Eye (tissue), 1 donor: Measurements from ENCODE around the gene SEC22A.

ENCODE experiments used
- DNase-seq: peaks from one replicate; pipeline ENCODE4 v3.0.0-alpha.2; 2015

Gene SEC22A, protein sequence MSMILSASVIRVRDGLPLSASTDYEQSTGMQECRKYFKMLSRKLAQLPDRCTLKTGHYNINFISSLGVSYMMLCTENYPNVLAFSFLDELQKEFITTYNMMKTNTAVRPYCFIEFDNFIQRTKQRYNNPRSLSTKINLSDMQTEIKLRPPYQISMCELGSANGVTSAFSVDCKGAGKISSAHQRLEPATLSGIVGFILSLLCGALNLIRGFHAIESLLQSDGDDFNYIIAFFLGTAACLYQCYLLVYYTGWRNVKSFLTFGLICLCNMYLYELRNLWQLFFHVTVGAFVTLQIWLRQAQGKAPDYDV

DNA sequence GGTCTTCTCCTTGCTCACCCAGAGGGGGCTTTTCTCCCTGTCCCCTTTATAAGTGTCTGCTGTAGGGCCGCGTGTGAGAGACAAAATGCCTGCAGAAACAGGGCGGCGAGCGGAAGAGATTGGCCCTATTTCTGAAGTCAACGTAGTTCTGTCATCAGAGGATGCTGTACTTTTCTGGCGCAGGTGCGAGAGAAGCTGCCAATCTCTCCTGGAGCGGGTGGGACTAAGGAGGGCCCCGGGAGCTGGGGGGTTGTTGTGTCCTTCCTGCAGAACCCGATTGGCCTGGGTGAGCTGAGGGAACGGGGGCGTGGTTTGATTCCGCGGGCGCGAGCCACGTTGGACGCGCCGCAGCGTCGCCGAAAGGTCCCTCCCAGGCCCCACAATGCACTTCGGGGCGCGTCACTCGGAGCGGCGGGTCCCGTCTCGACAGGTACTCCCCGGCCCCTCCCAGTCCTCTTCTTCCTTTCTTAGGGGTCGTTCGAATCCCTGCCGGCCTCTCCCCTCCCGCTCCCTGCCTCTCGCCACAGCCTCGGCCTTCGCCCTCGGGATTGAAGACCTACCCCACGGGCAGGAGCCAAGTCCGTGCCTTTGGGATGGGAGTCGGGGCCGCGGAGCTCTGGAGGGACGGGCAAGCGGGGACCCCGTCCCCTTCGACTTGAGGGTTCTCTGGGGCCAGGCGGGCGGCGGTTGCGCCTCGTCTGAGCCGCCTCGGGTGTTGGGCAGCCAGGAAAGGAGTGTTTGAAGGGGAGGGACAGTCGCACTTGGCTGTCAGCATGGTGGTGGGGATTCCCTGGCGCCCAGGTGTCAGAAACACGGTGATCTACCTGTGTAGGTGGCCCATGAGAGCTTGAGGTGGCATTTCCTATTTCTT is at the start of gene SEC22A:
TSS of gene SEC22A (plus strand) at position 387 of the 871 bp plus-strand sequence. CDS start 7,275 bp downstream, outside the sequence.
- peak; percentile 97 for DNase-seq

DNA sequence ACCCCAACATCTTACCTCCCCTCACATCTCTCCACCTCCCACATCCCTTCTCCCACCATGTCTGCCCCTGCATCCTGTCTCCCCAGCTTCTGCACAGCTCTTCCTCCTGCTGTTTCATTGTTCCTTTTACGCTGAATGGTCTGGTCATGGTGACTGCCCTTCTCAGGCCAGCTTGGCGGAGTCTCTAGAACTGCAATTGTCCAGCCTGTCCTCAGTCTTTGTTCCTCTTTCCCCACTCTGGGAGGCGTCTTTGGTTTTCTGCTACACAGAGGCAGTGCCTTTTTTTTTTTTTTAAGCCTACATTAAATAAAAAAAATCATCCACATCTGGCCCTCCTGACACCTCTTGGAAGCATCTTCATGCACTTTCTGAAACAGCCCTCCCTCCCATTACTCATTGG is 49.1 kb upstream of the SEC22A start:
- peak; percentile 66 for DNase-seq

DNA sequence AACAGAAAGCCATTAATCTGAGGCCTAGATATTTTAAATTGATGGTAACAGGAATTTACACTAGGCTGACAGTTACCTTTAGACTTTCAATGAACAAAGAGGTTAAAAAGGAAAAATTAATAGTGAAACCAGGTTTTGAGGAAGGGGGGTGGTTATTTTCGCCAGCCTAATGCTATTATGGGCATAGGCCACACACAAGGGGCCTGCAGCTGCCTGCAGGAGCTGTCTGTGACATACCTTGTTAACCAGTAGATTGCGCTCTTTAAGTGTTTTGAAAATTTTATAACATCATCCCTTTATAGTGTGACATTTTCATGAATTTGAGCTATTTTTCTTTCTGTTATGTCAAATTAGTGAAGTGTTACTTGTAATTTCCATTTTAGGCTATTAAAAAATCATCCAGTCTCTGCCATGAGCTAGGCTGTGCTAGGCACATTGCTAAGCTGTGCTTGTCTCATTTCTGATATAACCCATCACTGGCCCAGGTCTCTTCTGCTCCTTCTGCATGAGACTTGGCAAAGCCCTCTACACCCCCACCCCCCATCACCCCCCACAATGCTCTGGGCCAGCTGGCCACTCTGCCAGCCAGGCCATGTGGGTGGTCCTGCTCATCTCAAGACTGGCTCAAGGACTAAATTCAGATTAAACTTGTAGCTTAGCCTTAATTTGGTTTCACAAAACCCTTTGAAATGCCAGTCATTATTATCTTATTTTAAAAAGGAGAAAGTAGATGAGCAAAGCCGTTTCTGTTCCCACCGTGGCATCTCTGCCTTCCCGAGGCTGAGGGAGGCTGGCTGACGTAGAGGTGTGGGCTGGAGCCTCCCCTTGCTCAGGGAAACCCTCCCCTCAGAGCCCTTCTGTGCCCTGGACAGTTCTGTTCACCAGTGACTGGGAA is 48.4 kb upstream of the SEC22A start:
- DNase-seq = peak; percentile 80

DNA sequence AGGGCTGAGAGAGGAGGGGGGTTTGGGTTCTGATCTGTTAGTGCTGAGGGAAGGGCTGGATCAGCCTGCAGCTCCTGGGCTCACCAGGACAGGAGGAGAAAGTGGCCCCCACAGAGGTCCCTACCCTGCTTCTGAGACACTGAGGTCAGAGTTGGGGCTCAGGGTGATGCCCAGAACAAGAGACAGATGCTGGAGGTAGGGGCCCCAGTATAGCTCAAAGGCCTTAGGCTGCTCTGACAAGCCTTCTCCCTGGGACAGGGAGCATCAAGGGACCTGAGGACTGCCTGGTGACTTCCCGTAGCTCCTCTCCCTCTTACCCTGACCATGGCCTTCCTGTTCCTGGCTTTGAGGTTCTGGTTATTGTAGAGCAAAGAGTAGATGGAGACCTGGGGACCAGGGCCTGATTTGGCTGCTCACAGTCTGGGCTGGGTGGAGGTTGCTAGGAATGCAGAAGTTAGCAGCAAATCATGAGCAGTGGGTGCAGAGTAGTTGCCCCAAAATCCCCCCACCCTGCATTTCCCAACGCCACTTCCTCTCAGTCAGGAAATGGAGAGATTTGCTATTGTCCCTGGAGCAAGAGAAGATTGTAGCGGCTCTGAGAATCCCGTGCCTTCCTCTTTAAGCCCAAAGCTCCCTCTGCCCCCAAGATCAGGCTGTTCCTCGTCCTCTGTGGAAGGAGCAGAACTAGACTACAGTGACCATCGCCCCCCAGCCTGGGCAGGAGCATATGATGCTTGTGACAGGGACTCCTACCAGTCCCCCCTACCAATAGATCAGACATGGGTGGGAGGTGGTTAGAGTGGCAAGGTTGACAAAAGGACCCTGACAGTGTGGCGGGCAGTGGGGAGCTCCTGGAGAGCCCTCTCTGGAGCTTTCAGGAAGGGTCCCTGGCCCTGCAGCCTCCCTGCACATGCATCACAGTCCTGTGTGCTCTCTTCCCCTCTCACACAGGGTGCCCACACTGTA is 47.4 kb upstream of the SEC22A start:
- no peak for DNase-seq

DNA sequence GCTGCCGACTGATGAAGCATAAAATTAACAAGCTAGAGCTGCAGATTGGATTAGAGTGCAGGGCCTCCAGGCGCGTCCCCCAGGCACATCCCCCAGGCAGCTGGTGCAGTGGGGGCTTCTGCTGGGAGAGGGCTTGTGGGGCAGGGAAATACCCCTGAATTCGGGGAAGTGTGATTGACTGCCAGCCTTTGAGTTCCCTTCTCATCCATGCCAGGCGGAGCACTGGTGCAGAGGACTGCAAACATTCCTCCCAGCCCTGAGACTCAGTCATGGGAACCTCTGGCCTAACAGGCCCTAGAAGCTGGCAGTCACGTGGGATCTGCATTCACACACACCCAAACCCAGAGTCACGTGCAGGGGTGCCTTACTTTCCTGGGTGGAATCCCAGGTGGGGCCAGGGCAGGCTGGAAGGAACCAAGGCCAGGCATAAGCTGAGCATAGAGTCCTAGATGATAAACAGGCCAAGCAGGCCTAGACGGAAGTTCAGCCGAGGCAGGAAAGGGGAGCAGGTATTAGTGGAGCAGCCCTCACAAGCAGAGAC is 46.2 kb upstream of the SEC22A start:
- peak; percentile 92 for DNase-seq

DNA sequence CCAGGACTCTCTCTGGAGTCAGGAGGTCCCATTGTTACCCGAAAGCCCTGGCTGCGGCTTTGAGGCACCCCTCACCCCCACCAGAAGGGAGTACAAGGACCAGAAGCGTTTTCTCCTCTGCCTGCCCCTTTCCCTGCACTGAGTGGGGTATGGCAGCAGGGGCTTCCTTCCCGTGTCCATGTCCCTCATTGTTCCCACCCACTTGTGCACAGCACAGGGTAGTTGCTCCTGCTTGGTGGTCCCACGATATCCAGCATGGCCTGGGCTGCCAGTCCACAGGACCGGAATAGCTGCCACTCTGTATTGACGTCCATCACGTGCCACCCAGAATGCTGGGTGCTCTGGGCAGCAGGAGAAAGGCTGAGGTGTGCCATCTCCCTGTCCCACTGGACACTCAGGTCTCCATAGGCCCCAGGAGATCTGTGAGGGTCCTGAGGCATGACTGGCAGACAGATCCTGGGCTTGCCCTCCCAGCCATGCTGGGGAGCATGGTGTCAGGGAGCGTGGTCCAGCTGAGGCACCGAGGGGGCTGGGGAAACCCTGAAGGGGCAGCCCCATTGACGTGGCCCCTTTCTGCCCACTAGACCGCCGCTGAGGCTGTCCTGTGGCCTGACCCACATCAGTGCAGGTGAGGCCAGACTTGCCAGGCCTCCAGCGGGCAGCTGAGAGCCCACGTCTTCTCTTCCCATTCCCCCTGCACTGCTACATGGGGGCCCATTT is 45.3 kb upstream of the SEC22A start:
- DNase-seq = no peak

DNA sequence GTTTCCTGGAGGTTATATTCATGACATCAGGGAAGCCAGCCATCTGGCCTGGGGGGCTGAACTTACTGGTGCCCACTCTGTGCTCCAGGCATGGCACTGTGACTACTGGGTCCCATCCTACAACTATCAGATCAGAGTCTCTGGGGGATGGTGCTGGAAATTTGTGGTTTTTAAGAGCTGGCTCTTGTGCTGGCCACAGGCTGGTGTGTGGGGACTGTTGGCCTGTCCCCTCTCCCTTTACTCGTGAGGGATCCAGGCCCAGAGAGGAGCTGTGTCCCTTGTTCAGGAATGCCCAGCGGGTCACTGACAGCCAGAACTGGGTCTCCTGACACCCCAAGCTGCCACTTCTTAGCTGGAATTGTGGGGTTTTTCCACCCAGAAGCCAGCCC is 44.5 kb upstream of the SEC22A start:
- no peak for DNase-seq

DNA sequence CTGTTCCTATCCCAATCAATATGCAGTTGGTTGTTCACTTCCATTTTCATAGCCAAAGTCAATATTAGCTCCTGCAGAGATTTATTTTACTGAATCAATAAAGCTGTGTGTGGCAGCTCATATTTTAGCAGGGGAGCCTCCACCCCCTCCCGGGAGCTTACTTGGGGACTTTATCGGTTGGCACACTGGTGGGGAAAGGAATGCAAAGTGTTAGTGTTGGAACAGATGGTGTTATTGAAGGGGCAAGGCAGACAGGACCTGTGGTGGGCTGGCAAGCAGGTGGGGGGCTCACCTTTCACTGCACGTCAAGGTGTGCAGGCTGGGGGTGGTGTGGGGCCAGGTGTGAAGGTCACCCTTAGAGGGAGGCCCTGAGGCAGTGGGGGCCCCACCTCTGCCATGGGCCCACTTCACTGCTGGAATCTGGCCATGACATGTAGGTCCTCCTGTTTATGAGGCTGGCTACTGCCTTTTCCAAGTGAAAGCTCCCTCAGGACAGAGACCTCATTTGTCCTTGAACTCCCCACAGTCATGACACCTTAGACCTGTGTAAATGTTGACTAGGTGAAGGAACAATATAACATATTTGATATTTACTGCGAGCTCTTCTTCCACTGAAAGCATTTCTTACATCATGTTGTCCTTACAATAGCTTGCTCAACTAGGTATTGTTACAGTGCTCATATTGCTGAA is 44.0 kb upstream of the SEC22A start:
- DNase-seq = no peak

DNA sequence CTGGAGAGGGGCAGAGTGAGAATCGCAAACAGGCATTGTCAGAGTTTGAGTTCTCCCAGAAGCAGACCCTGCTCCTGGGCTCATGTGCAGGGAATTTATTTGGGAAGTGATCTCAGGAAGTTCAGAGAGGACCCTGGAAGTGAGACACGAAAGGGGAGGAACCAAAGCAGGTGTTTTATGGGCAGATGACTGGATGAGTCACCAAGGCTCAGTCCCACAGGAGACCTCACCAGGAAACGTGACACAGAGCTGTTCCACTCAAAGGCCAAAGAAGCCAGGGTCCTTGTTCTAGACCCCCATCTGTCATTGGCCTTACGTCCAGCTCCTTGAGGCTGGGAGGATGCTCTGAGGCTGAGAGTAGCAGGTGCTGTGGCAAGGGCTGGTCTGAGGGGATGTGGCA is 43.4 kb upstream of the SEC22A start:
- DNase-seq = no peak

DNA sequence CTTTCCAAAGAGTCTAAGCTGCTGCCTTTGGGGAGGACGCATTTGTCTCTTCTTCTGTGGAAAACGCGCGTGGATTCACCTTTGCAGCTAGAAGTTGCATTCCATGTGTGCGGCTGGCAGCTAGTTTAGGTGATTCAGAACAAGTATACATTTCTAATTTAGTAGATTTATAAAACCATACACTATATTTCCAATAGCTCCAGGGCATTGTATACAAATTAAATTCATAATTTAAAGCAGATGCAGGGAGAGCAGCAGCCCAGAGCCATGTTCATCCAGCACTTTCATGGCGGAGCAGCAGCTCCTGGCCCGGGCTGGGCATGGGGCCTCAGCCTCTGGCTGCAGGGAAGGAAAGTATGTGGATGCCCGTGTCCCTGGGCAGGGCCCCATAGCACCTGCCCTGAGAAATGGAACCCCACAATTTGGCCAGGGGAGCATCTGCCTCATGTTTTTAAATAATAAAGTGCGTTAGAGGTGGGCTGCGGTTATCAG is 42.8 kb upstream of the SEC22A start:
- DNase-seq = no peak

DNA sequence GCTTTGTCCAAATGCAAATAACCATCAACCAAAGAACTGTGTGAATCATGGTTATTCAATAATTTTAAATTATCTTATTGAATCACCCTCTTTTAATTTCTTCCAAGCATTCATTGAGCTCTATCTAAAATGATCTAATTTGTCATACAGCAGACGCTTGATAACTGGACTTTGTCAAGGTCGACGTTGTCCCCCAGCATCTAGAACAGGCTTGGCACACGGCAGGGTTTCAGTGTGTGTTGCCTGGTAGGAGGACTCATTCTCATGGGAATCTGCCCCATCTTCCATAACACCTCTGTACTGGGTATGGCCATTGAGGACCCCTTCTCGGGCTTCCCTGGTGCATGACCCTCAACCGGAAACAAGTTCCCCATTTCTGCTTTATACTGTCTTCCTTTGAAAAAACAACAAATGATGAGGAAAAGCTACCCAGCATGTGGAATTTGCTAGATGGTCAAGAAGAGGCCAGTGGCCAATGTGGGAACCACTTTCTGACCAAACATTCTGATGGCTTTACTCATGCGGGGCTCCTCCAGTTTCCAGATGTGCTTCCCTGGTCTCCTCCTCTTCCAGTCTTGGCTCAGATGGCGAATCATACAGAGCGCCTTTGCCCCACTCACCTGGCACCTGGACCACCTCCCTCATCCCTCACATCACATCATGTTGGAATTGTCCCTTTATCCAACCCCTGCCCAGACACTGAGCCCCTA is 41.7 kb upstream of the SEC22A start:
- no peak for DNase-seq

DNA sequence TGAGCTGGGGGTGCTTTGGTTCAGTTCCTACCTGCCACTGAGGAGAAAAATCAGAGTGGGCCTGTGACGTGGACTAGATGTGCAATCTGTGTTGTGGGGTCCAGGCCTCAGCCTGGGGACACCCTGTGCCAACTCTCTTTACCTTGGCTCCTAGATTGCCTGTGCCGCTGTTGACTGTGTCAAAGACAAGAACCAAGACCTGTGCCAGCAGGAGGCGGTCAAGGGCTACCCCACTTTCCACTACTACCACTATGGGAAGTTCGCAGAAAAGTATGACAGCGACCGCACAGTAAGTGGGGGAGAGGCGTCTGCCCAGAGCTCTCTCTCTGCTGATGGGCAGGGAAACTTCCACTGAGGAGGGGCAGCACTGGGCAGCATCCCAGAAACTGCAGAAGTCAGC is 40.6 kb upstream of the SEC22A start:
- no peak for DNase-seq

DNA sequence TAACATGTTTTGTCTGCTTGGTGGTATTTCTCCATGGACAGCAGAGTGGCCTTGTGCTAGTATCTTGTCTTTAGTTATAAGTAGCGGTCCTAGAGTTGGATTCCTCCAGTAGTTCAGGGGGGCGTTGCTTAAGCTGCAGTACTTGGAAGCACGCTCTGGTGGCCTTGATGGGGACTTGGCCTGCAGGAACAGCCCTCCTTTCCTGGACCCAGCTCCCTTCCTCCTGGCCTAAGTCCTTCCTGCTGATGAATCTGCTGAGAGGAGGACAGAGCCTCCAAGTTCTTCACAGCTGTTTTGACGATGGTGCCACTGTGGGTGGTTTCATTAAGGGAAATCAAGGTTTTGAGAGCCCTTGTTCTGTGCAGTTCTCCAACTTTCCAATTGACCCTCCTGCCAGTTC is 38.6 kb upstream of the SEC22A start:
- DNase-seq = no peak

DNA sequence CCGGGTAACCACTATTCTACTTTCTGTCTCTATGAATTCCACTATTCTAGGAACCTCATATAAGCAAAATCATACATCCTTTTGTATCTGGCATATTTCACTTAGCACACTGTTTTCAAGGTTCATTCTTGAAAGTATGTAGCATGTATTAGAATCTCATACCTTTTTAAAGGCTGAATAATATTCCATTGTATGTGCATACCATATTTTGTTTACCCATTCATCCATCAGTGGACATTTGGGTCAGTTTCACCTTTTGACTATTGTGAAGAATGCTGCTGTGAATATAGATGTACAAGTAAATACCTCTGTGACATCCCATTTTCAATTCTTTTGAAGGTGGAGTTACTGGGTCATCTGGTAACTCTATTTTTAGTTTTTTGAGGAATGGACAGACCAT is 36.6 kb upstream of the SEC22A start:
- DNase-seq = no peak

DNA sequence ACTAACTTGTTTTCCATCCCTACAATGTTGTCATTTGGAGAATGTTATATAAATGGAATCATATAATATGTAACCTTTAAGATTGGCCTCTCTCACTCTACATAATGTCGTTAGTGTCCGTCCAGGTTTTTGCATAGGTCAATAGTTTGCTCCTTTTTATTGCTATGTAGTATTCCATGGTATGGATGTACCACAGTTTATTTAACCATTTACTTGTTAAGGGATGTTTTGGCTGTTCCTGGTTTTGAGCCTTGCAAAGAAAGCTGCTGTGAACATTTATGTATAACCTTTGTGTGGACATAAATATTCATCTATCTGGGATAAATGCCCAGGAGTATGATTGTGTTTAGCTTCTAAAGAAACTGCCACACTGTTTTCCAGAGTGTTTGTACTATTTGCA is 34.1 kb upstream of the SEC22A start:
- DNase-seq = no peak

DNA sequence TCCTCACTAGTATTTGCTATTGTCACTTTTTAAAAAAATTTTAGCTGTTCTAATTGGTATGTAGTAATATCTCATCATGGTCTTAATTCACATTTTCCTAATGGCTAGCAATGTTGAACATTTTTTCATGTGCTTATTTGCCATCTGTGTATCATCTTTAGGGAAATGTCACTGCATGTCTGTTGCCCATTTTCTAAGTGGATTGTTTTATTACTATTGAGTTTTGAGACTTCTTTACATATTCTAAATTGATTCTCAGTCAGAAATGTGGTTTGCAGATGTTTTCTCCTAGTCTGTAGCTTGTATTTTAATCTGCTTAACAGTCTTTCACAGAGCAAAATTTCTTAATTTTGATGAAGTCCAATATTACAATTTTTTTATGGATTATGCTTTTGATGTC is 33.6 kb upstream of the SEC22A start:
- no peak for DNase-seq

DNA sequence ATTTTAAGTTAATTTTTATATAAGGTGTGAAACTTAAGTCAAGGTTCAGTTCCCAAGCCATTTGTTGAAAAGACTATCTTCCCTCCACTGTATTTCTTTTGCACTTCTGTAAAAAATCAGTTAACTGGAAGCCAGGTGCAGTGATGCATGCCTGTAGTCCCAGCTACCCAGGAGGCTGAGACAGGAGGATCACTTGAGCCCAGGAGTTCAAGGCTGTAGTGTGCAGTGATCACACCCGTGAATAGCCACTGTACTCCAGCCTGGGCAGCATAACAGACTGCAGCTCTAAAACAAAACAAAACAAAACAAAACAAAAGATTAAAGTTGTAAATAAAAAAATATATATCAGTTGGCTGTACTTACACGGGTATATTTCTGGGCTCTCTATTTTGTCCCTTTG is 33.1 kb upstream of the SEC22A start:
- DNase-seq = no peak

DNA sequence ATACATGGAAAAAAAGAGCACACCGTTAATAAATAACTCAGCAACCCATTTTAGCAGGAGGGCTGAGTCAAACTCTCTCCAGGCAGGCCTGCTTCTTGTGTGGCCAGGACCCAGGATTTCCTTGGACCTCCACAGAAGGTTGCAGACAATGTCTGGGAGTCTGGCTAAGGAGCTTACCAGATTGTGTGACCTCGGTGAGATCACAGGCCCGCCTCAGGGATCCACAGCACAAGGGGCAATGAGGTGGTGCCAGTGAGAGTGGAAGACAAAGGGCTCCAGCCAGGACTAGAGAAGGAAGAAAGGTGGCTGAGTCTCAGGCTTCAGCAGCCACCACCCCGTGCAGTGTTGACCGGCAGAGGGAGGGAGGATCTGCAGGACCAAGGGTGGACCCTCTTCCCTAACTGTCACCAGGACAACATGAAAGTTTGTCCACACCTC is 32.2 kb upstream of the SEC22A start:
- peak; percentile 55 for DNase-seq

DNA sequence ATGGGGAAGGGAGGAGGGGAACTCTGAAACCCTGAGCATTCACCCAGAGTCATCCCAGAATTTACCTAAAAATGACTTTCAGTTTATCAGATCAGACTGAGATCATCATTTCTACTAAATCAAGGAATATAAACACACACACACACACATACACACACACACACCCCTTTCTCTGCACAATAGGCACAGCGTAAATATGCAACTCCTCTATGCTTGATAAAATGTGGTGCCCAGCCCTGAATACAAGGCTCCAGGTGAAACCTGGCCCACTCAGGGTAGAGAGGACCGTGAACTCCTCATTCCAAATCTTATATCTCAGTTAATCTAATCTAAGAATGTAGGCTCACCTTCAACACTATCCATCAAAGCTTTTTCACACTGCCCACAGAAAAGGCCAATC is 31.8 kb upstream of the SEC22A start:
- DNase-seq = no peak

DNA sequence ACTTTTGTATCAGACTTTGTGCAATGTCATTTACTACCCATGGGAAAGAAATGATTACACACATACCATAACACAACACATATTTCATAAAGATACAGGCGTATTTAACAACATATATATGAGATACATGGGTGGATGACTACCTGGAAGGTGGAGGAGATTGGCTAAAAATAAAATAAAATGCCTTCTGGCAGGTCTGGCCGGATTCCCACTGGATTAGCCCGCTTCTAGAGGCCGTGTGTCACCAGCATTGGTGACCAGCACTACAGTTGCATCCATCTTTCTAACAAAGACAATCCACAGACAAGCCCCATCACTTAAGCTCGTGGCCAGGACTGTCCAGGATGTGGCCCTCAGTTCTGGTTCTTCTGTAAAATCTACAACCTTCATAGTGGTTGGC is 21.0 kb upstream of the SEC22A start:
- DNase-seq = no peak
